ENCODE measurements around the gene PDZD4.

The PDZD4 gene

GRCh38 chrX:153868576-153869472, 38.5 kb upstream of the PDZD4 start:
- DNase-seq (ENCODE audit: low read depth in 2 of 2) = no peak

DNA sequence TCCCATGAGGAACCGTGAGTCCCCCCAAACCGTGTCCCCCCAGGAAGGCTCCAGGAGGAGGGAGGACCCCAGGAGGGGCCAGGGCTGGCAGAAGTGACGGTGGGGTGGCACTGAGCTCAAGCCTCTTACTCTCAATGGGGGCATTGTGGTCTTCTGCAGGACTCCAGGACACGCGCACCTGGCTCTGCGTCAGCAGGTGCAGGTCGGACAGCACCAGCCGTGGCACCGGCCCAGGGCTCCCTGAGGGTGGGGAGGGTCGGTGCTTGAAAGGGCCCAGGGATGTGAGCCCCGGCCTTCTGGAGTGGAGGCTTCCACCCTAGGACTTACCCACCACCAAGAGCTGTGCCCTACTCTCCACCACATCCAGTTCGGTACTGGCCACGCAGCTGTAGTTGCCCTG, 37.3 kb upstream of the PDZD4 start:
- no peak for DNase-seq (ENCODE audit: low read depth in 2 of 2)

- no peak for DNase-seq (ENCODE audit: low read depth in 2 of 2)
These were observed 36.8 kb upstream of the PDZD4 start for GRCh38 chrX:153867139-153867538.

- no peak for DNase-seq (ENCODE audit: low read depth in 2 of 2)
These were observed 36.1 kb upstream of the PDZD4 start for GRCh38 chrX:153866302-153867019.

- no peak for DNase-seq (ENCODE audit: low read depth in 2 of 2)
These were observed 35.3 kb upstream of the PDZD4 start for GRCh38 chrX:153865685-153866084.

- DNase-seq (ENCODE audit: low read depth in 2 of 2) = no peak
These were observed 34.9 kb upstream of the PDZD4 start for GRCh38 chrX:153865321-153865580.

- no peak for DNase-seq (ENCODE audit: low read depth in 2 of 2)
These were observed 34.4 kb upstream of the PDZD4 start for GRCh38 chrX:153864561-153865320.

GRCh38 chrX:153864101-153864500, 33.8 kb upstream of the PDZD4 start:
- DNase-seq (ENCODE audit: low read depth in 2 of 2) = no peak

- no peak for DNase-seq (ENCODE audit: low read depth in 2 of 2)
These were observed 33.1 kb upstream of the PDZD4 start for GRCh38 chrX:153863251-153863991.

- no peak for DNase-seq (ENCODE audit: low read depth in 2 of 2)
These were observed 32.3 kb upstream of the PDZD4 start for GRCh38 chrX:153862369-153863250.

DNA sequence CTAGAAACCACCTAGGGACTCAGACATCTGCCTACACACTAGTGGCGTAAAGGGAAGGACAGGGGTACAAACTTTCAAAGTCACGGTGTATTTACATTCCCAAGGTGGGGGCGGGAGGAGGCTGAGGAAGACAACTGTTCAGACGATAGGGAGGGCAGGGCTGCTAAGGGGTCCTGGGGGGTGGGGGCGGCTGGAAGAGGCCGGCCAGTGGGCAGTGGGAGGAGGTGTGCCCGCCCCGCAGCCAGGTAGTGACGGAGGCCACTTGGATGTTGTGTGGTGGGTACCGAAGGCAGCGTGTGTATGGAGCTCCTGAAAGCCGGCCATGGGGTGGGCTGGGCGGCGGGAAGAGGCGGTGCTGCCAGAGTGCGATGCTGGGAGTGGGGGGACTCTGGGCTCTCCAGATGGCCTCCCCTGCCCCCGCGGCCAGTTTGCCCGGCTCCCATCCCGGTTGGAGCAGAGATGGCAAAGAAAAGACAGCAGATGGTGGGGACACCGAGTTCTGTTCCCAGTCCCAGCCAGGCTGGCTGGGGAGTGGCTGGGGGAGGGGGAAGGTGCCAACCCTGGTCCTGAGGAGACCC, 31.5 kb upstream of the PDZD4 start:
- no peak for DNase-seq (ENCODE audit: low read depth in 2 of 2)

- DNase-seq (ENCODE audit: low read depth in 2 of 2) = no peak
These were observed 30.8 kb upstream of the PDZD4 start for GRCh38 chrX:153861151-153861550.

DNA sequence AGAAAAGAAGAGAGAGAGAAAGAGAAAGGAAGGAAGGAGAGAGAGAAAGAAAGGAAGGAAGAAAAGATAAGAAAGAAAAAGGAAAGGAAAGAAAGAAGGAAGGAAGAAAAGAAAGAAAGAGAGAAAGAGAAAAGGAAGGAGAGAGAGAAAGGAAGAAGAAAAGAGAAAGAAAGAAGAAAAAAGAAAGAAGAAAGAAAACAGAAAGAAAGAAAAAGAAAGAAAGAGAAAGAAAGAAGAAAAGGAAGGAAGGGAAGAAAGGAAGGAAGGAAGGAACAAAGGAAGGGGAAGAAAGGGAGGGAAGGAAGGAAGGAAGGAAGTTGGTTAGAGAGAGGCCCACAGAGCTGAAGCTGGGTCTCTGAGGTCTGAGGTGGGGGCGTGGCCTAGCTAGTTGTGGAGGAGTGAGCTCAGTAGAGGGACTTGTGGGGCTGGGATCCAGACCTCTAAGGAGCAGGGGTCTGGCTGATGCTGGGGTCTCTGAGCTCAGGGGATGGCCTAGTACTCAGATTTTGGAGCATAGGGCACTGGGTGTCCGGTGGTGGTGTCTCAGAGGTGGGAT, 27.1 kb upstream of the PDZD4 start:
- DNase-seq (ENCODE audit: low read depth in 2 of 2) = no peak

GRCh38 chrX:153854702-153855101, 24.4 kb upstream of the PDZD4 start:
- DNase-seq (ENCODE audit: low read depth in 2 of 2) = no peak

GRCh38 chrX:153853902-153854267, 23.5 kb upstream of the PDZD4 start:
- no peak for DNase-seq (ENCODE audit: low read depth in 2 of 2)

DNA sequence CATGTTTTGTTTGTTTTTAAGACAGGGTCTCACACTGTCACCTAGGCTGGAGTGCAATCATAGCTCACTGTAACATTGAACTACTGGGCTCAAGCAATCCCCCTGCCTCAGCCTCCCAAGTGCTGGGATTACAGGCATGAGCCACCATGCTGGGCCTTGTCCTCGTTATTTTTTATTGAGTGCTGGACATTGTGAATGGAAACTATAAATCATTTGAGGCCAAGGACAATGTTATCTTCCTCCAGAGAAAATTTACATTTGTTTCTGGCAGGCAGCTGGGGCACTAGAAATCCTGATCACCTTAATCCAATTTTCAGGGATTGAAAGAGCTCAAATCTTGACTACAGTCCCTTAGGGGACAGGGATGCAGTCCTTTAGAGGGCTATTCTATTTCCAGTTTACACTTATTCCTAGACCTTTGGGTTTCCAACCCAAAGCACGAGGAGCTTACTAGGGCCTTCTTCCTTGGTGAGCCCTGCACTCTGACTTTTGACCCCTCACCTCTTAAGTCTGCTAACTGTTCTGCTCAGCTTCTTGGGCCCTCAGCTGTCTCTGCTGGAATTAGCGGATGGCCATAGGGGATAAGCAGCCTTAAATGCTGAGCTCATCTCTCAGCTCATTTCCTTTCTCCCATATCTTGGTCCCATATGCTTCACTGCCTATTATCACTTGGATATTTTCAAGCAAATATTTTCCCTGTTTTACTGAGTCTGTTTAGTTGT, 23.0 kb upstream of the PDZD4 start:
- no peak for DNase-seq (ENCODE audit: low read depth in 2 of 2)

- no peak for DNase-seq (ENCODE audit: low read depth in 2 of 2)
These were observed 21.6 kb upstream of the PDZD4 start for GRCh38 chrX:153851981-153852380.

DNA sequence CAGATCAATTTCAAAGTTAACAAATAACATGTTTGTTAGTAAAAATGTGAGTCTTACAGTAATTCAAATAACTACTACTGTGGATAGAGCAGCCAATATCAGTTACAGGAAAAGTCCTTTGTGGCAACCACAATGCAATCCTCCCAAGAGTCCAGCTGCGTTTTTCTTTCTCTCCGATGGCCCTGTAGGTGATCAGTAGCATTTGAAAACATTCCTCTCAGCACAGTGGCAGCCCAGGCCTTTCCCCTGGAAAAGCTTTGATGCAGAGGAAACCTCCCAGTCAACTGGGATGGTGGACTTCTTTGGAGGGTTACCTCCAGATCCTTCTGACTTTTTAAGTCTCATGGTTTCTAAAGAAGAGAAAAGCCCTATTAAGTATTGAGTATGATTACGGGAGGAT, 18.0 kb upstream of the PDZD4 start:
- DNase-seq (ENCODE audit: low read depth in 2 of 2) = no peak

DNA sequence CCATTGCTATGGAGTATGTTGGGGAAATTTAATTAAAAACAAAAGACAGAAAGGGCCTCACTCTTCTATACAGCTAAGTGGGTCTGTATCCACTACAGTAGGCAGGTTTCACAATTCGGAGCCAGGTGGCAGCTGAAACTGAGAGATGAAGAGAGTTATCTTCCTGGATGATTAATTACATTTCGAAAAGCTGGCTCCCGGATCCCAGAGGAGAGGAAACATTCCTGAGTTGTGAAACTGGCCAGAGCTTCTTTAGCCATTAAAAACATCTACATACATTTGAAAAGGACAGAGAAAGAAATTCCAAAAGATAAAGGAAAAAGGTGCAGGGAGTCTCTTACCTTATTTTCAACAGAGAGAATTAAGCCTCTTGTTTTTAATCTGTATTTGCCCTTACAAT, 15.5 kb upstream of the PDZD4 start:
- no peak for DNase-seq (ENCODE audit: low read depth in 2 of 2)

GRCh38 chrX:153845195-153845594, 14.9 kb upstream of the PDZD4 start:
- no peak for DNase-seq (ENCODE audit: low read depth in 2 of 2)

All from stimulated activated CD4-positive, alpha-beta T cell treated with anti-CD3 and anti-CD28 coated beads, Interleukin-4, amount 100 ng/mL, for 48 hours (primary cell).